ENCODE measurements around the gene SLC9A1. TPM values are rescaled to one million over a fixed set of nuclear protein-coding genes. Genes with fewer than 3 reads are reported as not detected.
A peak's percentile ranks its signal among the peaks of the same experiment; 100 is the strongest.

The SLC9A1 gene
- total and polyA plus RNA-seq, 10 donors = 6.0 to 40.4 (median 27.6) TPM

DNA sequence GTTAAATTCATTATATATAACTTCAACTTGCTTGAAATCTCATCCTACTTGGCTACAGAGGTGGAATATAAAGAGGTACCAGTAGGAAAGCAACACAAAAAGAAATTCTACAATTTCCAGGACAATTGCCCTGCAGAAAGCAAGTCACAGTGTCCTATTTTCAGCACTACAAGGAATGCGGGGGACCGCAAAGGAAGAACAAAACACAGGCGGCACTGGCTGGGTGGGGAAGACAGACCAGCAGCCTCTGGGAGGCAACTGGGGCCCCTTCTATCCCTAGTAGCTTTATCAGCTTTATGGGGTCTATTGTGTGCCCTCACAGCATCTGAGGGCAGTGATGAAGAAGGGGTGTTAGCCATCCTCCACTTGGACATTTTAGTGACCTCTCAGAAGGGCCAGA lies 30.5 kb downstream of the SLC9A1 start:
- intact Hi-C loops (cut with DNase I; ENCODE audit: low total_unique reads) = no loop called here
- no peaks in the 10 kb centered on the region for H3K27me3 ChIP-seq (replicated peaks in 1 of 7)
- WGBS, 5 donors = 80 to 92% (median 90%) methylated on average over 3 of the region's 3 CpGs
- H3K9me3 ChIP-seq = no peaks in the 10 kb centered on the region
- H3K36me3 ChIP-seq = peaks cover 0 to 39% (median 6%) of the 10 kb centered on the region in 6 donors
- peak overlapping the region in 3 of 8 donors; percentile 3 to 57 (median 5) for H3K27ac ChIP-seq
- H3K4me3 ChIP-seq = no peak overlapping the region
- peaks cover 4 to 66% (median 26%) of the 10 kb centered on the region in 6 donors for H3K4me1 ChIP-seq
- no peak for DNase-seq
- TF ChIP-seq POLR2A (IDR thresholded peaks at IDR 0.05) (no peak), POLR2AphosphoS5 (IDR thresholded peaks at IDR 0.05) (no peak)
- TF ChIP-seq, protein P1, sequence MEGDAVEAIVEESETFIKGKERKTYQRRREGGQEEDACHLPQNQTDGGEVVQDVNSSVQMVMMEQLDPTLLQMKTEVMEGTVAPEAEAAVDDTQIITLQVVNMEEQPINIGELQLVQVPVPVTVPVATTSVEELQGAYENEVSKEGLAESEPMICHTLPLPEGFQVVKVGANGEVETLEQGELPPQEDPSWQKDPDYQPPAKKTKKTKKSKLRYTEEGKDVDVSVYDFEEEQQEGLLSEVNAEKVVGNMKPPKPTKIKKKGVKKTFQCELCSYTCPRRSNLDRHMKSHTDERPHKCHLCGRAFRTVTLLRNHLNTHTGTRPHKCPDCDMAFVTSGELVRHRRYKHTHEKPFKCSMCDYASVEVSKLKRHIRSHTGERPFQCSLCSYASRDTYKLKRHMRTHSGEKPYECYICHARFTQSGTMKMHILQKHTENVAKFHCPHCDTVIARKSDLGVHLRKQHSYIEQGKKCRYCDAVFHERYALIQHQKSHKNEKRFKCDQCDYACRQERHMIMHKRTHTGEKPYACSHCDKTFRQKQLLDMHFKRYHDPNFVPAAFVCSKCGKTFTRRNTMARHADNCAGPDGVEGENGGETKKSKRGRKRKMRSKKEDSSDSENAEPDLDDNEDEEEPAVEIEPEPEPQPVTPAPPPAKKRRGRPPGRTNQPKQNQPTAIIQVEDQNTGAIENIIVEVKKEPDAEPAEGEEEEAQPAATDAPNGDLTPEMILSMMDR (IDR thresholded peaks at IDR 0.05 in 8 of 11, conservative IDR thresholded peaks at IDR 0.05 in 3 of 11) = no peak

DNA sequence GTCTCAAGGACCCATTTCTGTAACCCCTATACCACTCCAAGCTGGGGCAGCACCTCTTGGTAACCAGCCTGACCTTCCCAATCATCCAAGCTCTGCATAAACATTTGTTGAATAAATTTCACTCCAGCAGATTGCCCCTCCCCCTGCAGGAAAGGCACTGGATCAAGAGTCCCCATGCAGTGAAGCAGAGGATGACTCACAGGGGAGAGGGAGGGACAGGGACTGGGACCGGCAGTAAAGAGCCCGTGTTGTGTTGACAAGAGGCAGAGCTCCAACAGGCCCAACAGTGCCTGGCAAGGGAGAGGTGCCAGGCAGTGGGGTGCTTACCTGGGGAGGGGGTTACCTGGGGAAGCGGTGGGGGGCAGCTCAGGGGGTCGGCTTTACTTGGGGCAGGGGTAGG lies 32.3 kb downstream of the SLC9A1 start:
- DNase-seq = no peak
- Histone ChIP-seq H3K27ac (peak overlapping the region in 6 of 8 donors; percentile 46 to 87 (median 62)), H3K4me3 (no peak overlapping the region), H3K9me3 (no peaks in the 10 kb centered on the region), H3K4me1 (peaks cover 4 to 81% (median 33%) of the 10 kb centered on the region in 6 donors), H3K36me3 (peaks cover 0 to 22% (median 1%) of the 10 kb centered on the region in 6 donors), H3K27me3 (replicated peaks in 1 of 7) (no peaks in the 10 kb centered on the region)
- intact Hi-C loops (cut with DNase I; ENCODE audit: low total_unique reads) = no loop called here
- TF ChIP-seq, protein P1 (IDR thresholded peaks at IDR 0.05 in 8 of 11, conservative IDR thresholded peaks at IDR 0.05 in 3 of 11) = no peak
- peak in 1 of 3 donors; percentile 61 for TF ChIP-seq POLR2AphosphoS5 (IDR thresholded peaks at IDR 0.05)
- WGBS, 5 donors = 60 to 79% (median 70%) methylated on average over 4 of the region's 4 CpGs

DNA sequence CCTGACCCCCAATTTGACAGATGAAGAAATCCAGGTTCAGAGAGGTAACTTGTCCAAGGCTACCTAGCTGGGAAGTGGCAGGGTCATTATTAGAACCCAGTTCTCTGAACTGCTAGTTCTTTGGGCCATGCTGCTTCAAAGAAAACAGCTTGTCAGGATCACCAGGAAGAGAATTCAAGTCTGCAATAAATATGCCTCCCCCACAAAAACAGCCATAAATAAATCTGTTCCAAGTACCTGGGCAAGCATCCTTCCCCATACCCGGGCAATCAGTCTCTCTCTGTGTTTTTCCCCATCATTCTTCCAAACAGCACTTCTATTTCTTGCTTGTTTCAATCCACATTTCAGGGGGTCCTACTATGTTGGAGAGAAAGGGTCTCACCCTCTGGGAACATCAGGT lies 34.1 kb downstream of the SLC9A1 start:
- H3K4me3 ChIP-seq = no peak overlapping the region
- intact Hi-C loops (cut with DNase I; ENCODE audit: low total_unique reads) = no loop called here
- no peak for DNase-seq
- H3K9me3 ChIP-seq = no peaks in the 10 kb centered on the region
- WGBS, 5 donors = 50 to 65% (median 59%) methylated on average over 1 of the region's 1 CpG
- H3K27me3 ChIP-seq (replicated peaks in 1 of 7) = no peaks in the 10 kb centered on the region
- H3K36me3 ChIP-seq = peaks cover 0 to 6% (median 0%) of the 10 kb centered on the region in 6 donors
- peaks cover 7 to 99% (median 51%) of the 10 kb centered on the region in 6 donors for H3K4me1 ChIP-seq
- peak overlapping the region in 2 of 8 donors; percentile 85 to 87 for H3K27ac ChIP-seq
- TF ChIP-seq, protein P1 (IDR thresholded peaks at IDR 0.05 in 8 of 11, conservative IDR thresholded peaks at IDR 0.05 in 3 of 11) = no peak
- TF ChIP-seq POLR2A (IDR thresholded peaks at IDR 0.05) (no peak), POLR2AphosphoS5 (IDR thresholded peaks at IDR 0.05) (no peak)

DNA sequence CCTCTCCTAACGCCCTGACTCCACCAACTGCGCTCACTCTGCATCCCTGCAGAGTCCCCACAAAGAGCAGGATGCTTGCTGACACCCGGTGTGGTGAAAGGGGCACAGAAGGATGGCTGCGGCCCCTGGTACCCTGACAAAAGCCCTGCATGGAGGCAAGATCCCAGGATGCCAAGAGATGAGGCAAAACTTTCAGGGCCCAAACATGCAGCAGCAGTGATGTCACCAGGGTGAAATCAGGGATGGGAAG lies 36.6 kb downstream of the SLC9A1 start:
- intact Hi-C loops (cut with DNase I; ENCODE audit: low total_unique reads) = no loop called here
- peak overlapping the region in 5 of 8 donors; percentile 48 to 87 (median 84) for H3K27ac ChIP-seq
- no peak for DNase-seq
- H3K9me3 ChIP-seq = no peaks in the 10 kb centered on the region
- H3K36me3 ChIP-seq = peaks cover 0 to 12% (median 0%) of the 10 kb centered on the region in 6 donors
- H3K4me3 ChIP-seq = no peak overlapping the region
- no peak for TF ChIP-seq POLR2A (IDR thresholded peaks at IDR 0.05)
- no peak for TF ChIP-seq POLR2AphosphoS5 (IDR thresholded peaks at IDR 0.05)
- TF ChIP-seq, protein P1 (IDR thresholded peaks at IDR 0.05 in 8 of 11, conservative IDR thresholded peaks at IDR 0.05 in 3 of 11) = no peak
- 80 to 98% (median 90%) methylated on average over 4 of the region's 4 CpGs for WGBS, 5 donors
- H3K27me3 ChIP-seq (replicated peaks in 1 of 7) = no peaks in the 10 kb centered on the region
- peaks cover 7 to 100% (median 64%) of the 10 kb centered on the region in 6 donors for H3K4me1 ChIP-seq

Data from spleen (tissue), 11 donors.